ENCODE data around the gene GIT1. TPM values are rescaled to one million over a fixed set of nuclear protein-coding genes. Genes with fewer than 3 reads are reported as not detected.
A peak's percentile ranks its signal among the peaks of the same experiment; 100 is the strongest.
"Not testable (repeated sequence)": the region's sequence is repeated elsewhere in the genome, so short reads cannot be mapped to it uniquely, and the experiment has no call there.

The GIT1 gene
- total RNA-seq, 3 donors from 2014 or later, result 28.6 to 41.0 (median 37.2) TPM

GRCh38 chr17:29561554-29562517 lies 27.6 kb downstream of the GIT1 start:
- no peaks in the 10 kb centered on the region for H3K36me3 ChIP-seq (ENCODE audit: low read depth)
- no peak for ATAC-seq
- H3K4me1 ChIP-seq (ENCODE audit: low read depth), result peaks cover 13% of the 10 kb centered on the region
- no peak for TF ChIP-seq CTCF (IDR thresholded peaks at IDR 0.05)
- peak in 2 of 3 donors; percentile 51 to 64 for DNase-seq
- H3K4me3 ChIP-seq, result no peak overlapping the region
- intact Hi-C loops (cut with DNase I, micrococcal nuclease), result no loop called here
- H3K9me3 ChIP-seq, result no peaks in the 10 kb centered on the region

- Histone ChIP-seq H3K36me3 (ENCODE audit: low read depth) (no peaks in the 10 kb centered on the region), H3K4me3 (no peak overlapping the region), H3K9me3 (no peaks in the 10 kb centered on the region), H3K4me1 (ENCODE audit: low read depth) (peaks cover 14% of the 10 kb centered on the region)
- TF ChIP-seq CTCF (IDR thresholded peaks at IDR 0.05), result no peak
- DNase-seq (no peak), ATAC-seq (peak; percentile 22)
- intact Hi-C loops (cut with DNase I, micrococcal nuclease), result no loop called here
Observed at GRCh38 chr17:29560316-29560715, 29.1 kb downstream of the GIT1 start.

GRCh38 chr17:29559640-29560039 lies 29.8 kb downstream of the GIT1 start:
- no peak for TF ChIP-seq CTCF (IDR thresholded peaks at IDR 0.05)
- no peak overlapping the region for H3K4me3 ChIP-seq
- H3K4me1 ChIP-seq (ENCODE audit: low read depth), result peaks cover 7% of the 10 kb centered on the region
- DNase-seq (no peak), ATAC-seq (peak; percentile 35)
- intact Hi-C loops (cut with DNase I, micrococcal nuclease), result no loop called here
- no peaks in the 10 kb centered on the region for H3K9me3 ChIP-seq
- no peaks in the 10 kb centered on the region for H3K36me3 ChIP-seq (ENCODE audit: low read depth)

GRCh38 chr17:29558139-29558538 lies 31.3 kb downstream of the GIT1 start:
- H3K36me3 ChIP-seq (ENCODE audit: low read depth); ATAC-seq; H3K4me1 ChIP-seq (ENCODE audit: low read depth); H3K4me3 ChIP-seq; H3K9me3 ChIP-seq; intact Hi-C loops (cut with DNase I, micrococcal nuclease); DNase-seq: not testable (repeated sequence)

- intact Hi-C loops (cut with DNase I, micrococcal nuclease), result no loop called here
- TF ChIP-seq CTCF (IDR thresholded peaks at IDR 0.05), result no peak
- DNase-seq (no peak), ATAC-seq (no peak)
- Histone ChIP-seq H3K4me1 (ENCODE audit: low read depth) (peaks cover 5% of the 10 kb centered on the region), H3K36me3 (ENCODE audit: low read depth) (no peaks in the 10 kb centered on the region), H3K9me3 (no peaks in the 10 kb centered on the region), H3K4me3 (no peak overlapping the region)
Observed at GRCh38 chr17:29557739-29558116, 31.7 kb downstream of the GIT1 start.

- ATAC-seq, result no peak
- DNase-seq, result no peak
- intact Hi-C loops (cut with DNase I, micrococcal nuclease), result no loop called here
Observed at GRCh38 chr17:29557085-29557738, 32.2 kb downstream of the GIT1 start.

More at GRCh38 chr17:29557085-29557738, 32.2 kb downstream of the GIT1 start:
- peaks cover 5% of the 10 kb centered on the region for H3K4me1 ChIP-seq (ENCODE audit: low read depth)
- no peaks in the 10 kb centered on the region for H3K9me3 ChIP-seq
- no peaks in the 10 kb centered on the region for H3K36me3 ChIP-seq (ENCODE audit: low read depth)
- H3K4me3 ChIP-seq, result no peak overlapping the region
- TF ChIP-seq CTCF (IDR thresholded peaks at IDR 0.05), result no peak
